H9 (cell line): Measurements from ENCODE around the gene SCFD2. TPM values are rescaled to one million over a fixed set of nuclear protein-coding genes. Genes with fewer than 3 reads are reported as not detected.
A peak's percentile ranks its signal among the peaks of the same experiment; 100 is the strongest.

Experiments used
- DNase-seq: peaks from one replicate; pipeline ENCODE4 v3.0.0-alpha.2; 2017
- H2AFZ ChIP-seq: one replicate; pipeline ENCODE4 v1.6.1; 2013; ENCODE audit warnings: mild to moderate bottlenecking, low read length, control low read depth, moderate library complexity
- H2AK5ac ChIP-seq: 2 replicates; pipeline ENCODE4 v1.6.1; 2013; ENCODE audit warnings: low read length, control low read depth, mixed read lengths; ENCODE audit not compliant: insufficient read length
- H2BK120ac ChIP-seq: one replicate; pipeline ENCODE4 v1.6.1; 2013; ENCODE audit warnings: low read depth, mild to moderate bottlenecking, low read length, control low read depth, inconsistent platforms; ENCODE audit not compliant: poor library complexity, severe bottlenecking
- H2BK12ac ChIP-seq: 2 replicates; pipeline ENCODE4 v1.6.1; 2013; ENCODE audit warnings: low read length, control low read depth, mixed read lengths, low read depth; ENCODE audit not compliant: insufficient read length
- H2BK15ac ChIP-seq: 2 replicates; pipeline ENCODE4 v1.6.1; 2013; ENCODE audit warnings: low read depth, low read length, control low read depth
- H2BK20ac ChIP-seq: one replicate; pipeline ENCODE4 v1.6.1; 2013; ENCODE audit warnings: low read depth, mild to moderate bottlenecking, low read length, control low read depth, inconsistent platforms; ENCODE audit not compliant: poor library complexity, severe bottlenecking
- H2BK5ac ChIP-seq: 2 replicates; pipeline ENCODE4 v1.6.1; 2013; ENCODE audit warnings: low read length, control low read depth, mixed read lengths; ENCODE audit not compliant: insufficient read length
- H3K14ac ChIP-seq: 2 replicates; pipeline ENCODE4 v1.6.1; 2013; ENCODE audit warnings: low read length, control low read depth; ENCODE audit not compliant: insufficient read depth
- H3K18ac ChIP-seq: 2 replicates; pipeline ENCODE4 v1.6.1; 2013; ENCODE audit warnings: low read depth, mild to moderate bottlenecking, mixed read lengths, low read length, control low read depth; ENCODE audit not compliant: insufficient read length
- H3K23ac ChIP-seq: 2 replicates; pipeline ENCODE4 v1.6.1; 2013; ENCODE audit warnings: low read length, control low read depth, mixed read lengths, low read depth; ENCODE audit not compliant: insufficient read length
- H3K23me2 ChIP-seq: 2 replicates; pipeline ENCODE4 v1.6.1; 2013; ENCODE audit warnings: low read depth, mild to moderate bottlenecking, mixed read lengths, low read length, control low read depth; ENCODE audit not compliant: insufficient read length, poor library complexity, severe bottlenecking
- H3K27ac ChIP-seq: 2 replicates; pipeline ENCODE4 v1.5.1; 2013; ENCODE audit warnings: low read length, control low read depth, mixed read lengths, low read depth; ENCODE audit not compliant: insufficient read length
- H3K27me3 ChIP-seq: 2 replicates; pipeline ENCODE4 v1.6.1; 2013; ENCODE audit warnings: low read length, control low read depth, inconsistent platforms; ENCODE audit not compliant: insufficient read depth
- H3K4ac ChIP-seq: 2 replicates; pipeline ENCODE4 v1.6.1; 2013; ENCODE audit warnings: low read depth, mild to moderate bottlenecking, control low read depth, inconsistent platforms, low read length, moderate library complexity
- H3K4me1 ChIP-seq: 2 replicates; pipeline ENCODE4 v1.6.1; 2013; ENCODE audit warnings: low read length, control low read depth, inconsistent platforms; ENCODE audit not compliant: insufficient read depth
- H3K4me2 ChIP-seq: 2 replicates; pipeline ENCODE4 v1.6.1; 2013; ENCODE audit warnings: low read length, control low read depth, mixed read lengths; ENCODE audit not compliant: insufficient read length, insufficient read depth
- H3K56ac ChIP-seq: 2 replicates; pipeline ENCODE4 v1.6.1; 2013; ENCODE audit warnings: low read depth, mild to moderate bottlenecking, mixed read lengths, low read length, control low read depth; ENCODE audit not compliant: insufficient read length
- H3K79me1 ChIP-seq: 2 replicates; pipeline ENCODE4 v1.6.1; 2013; ENCODE audit warnings: low read depth, mild to moderate bottlenecking, moderate library complexity, low read length, control low read depth, inconsistent platforms; ENCODE audit not compliant: insufficient read depth, poor library complexity, severe bottlenecking
- H3K79me2 ChIP-seq: 2 replicates; pipeline ENCODE4 v1.6.1; 2013; ENCODE audit warnings: low read length, control low read depth, inconsistent platforms; ENCODE audit not compliant: insufficient read depth
- H3K9ac ChIP-seq: 2 replicates; pipeline ENCODE4 v1.6.1; 2013; ENCODE audit warnings: low read length, control low read depth, mixed read lengths; ENCODE audit not compliant: insufficient read length; ENCODE audit errors: extremely low read depth
- H3K9me3 ChIP-seq: one replicate; pipeline ENCODE4 v1.6.1; 2013; ENCODE audit warnings: low read depth, low read length, inconsistent platforms; ENCODE audit not compliant: control insufficient read depth
- H3T11ph ChIP-seq: one replicate; pipeline ENCODE4 v1.6.1; 2013; ENCODE audit warnings: mild to moderate bottlenecking, low read length, control low read depth, inconsistent platforms
- H4K20me1 ChIP-seq: one replicate; pipeline ENCODE4 v1.6.1; 2013; ENCODE audit not compliant: control insufficient read depth, insufficient read length, insufficient read depth
- H4K5ac ChIP-seq: 2 replicates; pipeline ENCODE4 v1.6.1; 2013; ENCODE audit warnings: low read depth, mild to moderate bottlenecking, mixed read lengths, low read length, control low read depth; ENCODE audit not compliant: insufficient read length
- H4K8ac ChIP-seq: replicated peaks from 2 replicates; pipeline ENCODE4 v1.6.1; 2013; ENCODE audit warnings: low read length, control low read depth, mixed read lengths, low read depth; ENCODE audit not compliant: insufficient read length
- H4K91ac ChIP-seq: 2 replicates; pipeline ENCODE4 v1.6.1; 2013; ENCODE audit warnings: low read depth, mild to moderate bottlenecking, moderate library complexity, mixed read lengths, low read length, control low read depth; ENCODE audit not compliant: insufficient read length
- H3K27ac Mint-ChIP-seq, 3 experiments: 2 replicates in 2 of 3; 3 replicates in 1 of 3; pipeline ENCODE4 v1.8.0; 2020 to 2021; ENCODE audit warnings: mixed read lengths in 3 of 3, mild to moderate bottlenecking in 1 of 3, moderate library complexity in 1 of 3
- H3K27me3 Mint-ChIP-seq: 2 replicates; pipeline ENCODE4 v1.8.0; 2021; ENCODE audit warnings: low read depth, mild to moderate bottlenecking, moderate library complexity, mixed read lengths
- H3K36me3 Mint-ChIP-seq, 3 experiments: 2 replicates in 2 of 3; 3 replicates in 1 of 3; pipeline ENCODE4 v1.8.0; 2020 to 2021; ENCODE audit warnings: low read depth in 3 of 3, mixed read lengths in 3 of 3; ENCODE audit not compliant: insufficient read depth in 1 of 3
- H3K4me1 Mint-ChIP-seq, 2 experiments: 2 replicates each; pipeline ENCODE4 v1.8.0; 2020; ENCODE audit warnings: mixed read lengths in 2 of 2
- H3K4me3 Mint-ChIP-seq, 2 experiments: 2 replicates in 1 of 2; 3 replicates in 1 of 2; pipeline ENCODE4 v1.8.0; 2020 to 2021; ENCODE audit warnings: mild to moderate bottlenecking in 2 of 2, mixed read lengths in 2 of 2, moderate library complexity in 1 of 2
- H3K9me3 Mint-ChIP-seq, 2 experiments: 2 replicates in 1 of 2; 3 replicates in 1 of 2; pipeline ENCODE4 v1.8.0; 2020; ENCODE audit warnings: mild to moderate bottlenecking in 2 of 2, mixed read lengths in 2 of 2, moderate library complexity in 1 of 2
- CTCF ChIP-seq: fragments of 200-600 bp; sonication (generic); conservative IDR thresholded peaks from 3 replicates; pipeline ENCODE4 v1.8.0; 2021; ENCODE audit warnings: antibody characterized with exemption, mild to moderate bottlenecking
- WGBS: extraction: QIAGEN DNeasy Blood & Tissue Kit; methylation state at CpG from one replicate; pipeline ENCODE4 v1.1.7; 2013; ENCODE audit warnings: missing lambda C conversion rate, low lambda C conversion rate, mixed read lengths; ENCODE audit not compliant: insufficient read length; ENCODE audit errors: extremely low coverage; 5-methylcytosine and 5-hydroxymethylcytosine counted together
- total RNA-seq: library from RNA; stranded (reverse); gene quantifications from 2 replicates; pipeline ENCODE4 v1.2.1, GENCODE V29; 2021

SCFD2 gene
- total RNA-seq, 1 experiment from 2014 or later, result 10.1 TPM

- Histone ChIP-seq H3K18ac (no peak overlapping the region), H2BK15ac (no peak overlapping the region)
- H3K4me3 Mint-ChIP-seq, result no peak overlapping the region; a peak in 2 of 5 replicates
These were observed 505.5 kb downstream of the SCFD2 start for GRCh38 chr4:52860361-52860760.

More at GRCh38 chr4:52860361-52860760, 505.5 kb downstream of the SCFD2 start:
- Histone ChIP-seq H3K9me3 (peaks cover 7% of the 10 kb centered on the region), H4K20me1 (no peaks in the 10 kb centered on the region), H3K79me1 (no peaks in the 10 kb centered on the region), H3K23ac (no peak overlapping the region), H3T11ph (no peak overlapping the region), H3K4me2 (peak overlapping the region; percentile 94), H3K27ac (no peak overlapping the region), H4K8ac (no peak overlapping the region), H2AFZ (no peak overlapping the region), H4K5ac (no peak overlapping the region), H2BK12ac (no peak overlapping the region), H2BK5ac (no peak overlapping the region), H3K79me2 (peaks cover 8% of the 10 kb centered on the region; the same call in 1 of the 2 replicates), H3K4me1 (peaks cover 7% of the 10 kb centered on the region), H3K4ac (no peak overlapping the region), H2AK5ac (no peak overlapping the region), H3K23me2 (peaks cover 13% of the 10 kb centered on the region), H2BK20ac (no peak overlapping the region), H3K14ac (no peak overlapping the region), H4K91ac (no peak overlapping the region), H3K56ac (no peak overlapping the region), H3K9ac (no peak overlapping the region), H2BK120ac (no peak overlapping the region), H3K27me3 (no peaks in the 10 kb centered on the region)
- peaks cover 51 to 52% of the 10 kb centered on the region in 2 experiments for H3K4me1 Mint-ChIP-seq
- H3K27ac Mint-ChIP-seq, result no peak overlapping the region
- H3K36me3 Mint-ChIP-seq, result peaks cover 33 to 57% (median 46%) of the 10 kb centered on the region in 3 experiments
- DNase-seq, result no peak
- WGBS, result no CpG with 5 or more reads among the region's 2 CpGs
- H3K27me3 Mint-ChIP-seq, result peaks cover 5% of the 10 kb centered on the region
- TF ChIP-seq CTCF, result no peak
- peaks cover 13 to 30% of the 10 kb centered on the region in 2 experiments; a peak in 4 of 5 replicates for H3K9me3 Mint-ChIP-seq
